Astrocyte (in vitro differentiated cells and primary cell): Measurements from ENCODE around the gene CTNND2.

ENCODE experiments used
- EZH2 ChIP-seq: IDR thresholded peaks from 2 replicates; pipeline ENCODE4 v1.6.1; 2012; ENCODE audit warnings: mild to moderate bottlenecking, low read length, inconsistent platforms; ENCODE audit not compliant: insufficient read depth
- TF ChIP-seq, protein P1 (sequence below): IDR thresholded peaks from 2 replicates; pipeline ENCODE4 v1.5.1; 2011; ENCODE audit warnings: low read depth, mild to moderate bottlenecking, inconsistent platforms, low read length, moderate library complexity; ENCODE audit not compliant: insufficient read depth

- TF ChIP-seq, protein P1, sequence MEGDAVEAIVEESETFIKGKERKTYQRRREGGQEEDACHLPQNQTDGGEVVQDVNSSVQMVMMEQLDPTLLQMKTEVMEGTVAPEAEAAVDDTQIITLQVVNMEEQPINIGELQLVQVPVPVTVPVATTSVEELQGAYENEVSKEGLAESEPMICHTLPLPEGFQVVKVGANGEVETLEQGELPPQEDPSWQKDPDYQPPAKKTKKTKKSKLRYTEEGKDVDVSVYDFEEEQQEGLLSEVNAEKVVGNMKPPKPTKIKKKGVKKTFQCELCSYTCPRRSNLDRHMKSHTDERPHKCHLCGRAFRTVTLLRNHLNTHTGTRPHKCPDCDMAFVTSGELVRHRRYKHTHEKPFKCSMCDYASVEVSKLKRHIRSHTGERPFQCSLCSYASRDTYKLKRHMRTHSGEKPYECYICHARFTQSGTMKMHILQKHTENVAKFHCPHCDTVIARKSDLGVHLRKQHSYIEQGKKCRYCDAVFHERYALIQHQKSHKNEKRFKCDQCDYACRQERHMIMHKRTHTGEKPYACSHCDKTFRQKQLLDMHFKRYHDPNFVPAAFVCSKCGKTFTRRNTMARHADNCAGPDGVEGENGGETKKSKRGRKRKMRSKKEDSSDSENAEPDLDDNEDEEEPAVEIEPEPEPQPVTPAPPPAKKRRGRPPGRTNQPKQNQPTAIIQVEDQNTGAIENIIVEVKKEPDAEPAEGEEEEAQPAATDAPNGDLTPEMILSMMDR, result no peak
- no peak for TF ChIP-seq EZH2
Measured at GRCh38 chr5:11174591-11174990, 729.7 kb downstream of the CTNND2 start.
